ENCODE data around the gene PEX6.

- TF ChIP-seq EZH2 (IDR thresholded peaks at IDR 0.05; ENCODE audit: borderline replicate concordance, low read length): no peak
- TF ChIP-seq, protein P1, sequence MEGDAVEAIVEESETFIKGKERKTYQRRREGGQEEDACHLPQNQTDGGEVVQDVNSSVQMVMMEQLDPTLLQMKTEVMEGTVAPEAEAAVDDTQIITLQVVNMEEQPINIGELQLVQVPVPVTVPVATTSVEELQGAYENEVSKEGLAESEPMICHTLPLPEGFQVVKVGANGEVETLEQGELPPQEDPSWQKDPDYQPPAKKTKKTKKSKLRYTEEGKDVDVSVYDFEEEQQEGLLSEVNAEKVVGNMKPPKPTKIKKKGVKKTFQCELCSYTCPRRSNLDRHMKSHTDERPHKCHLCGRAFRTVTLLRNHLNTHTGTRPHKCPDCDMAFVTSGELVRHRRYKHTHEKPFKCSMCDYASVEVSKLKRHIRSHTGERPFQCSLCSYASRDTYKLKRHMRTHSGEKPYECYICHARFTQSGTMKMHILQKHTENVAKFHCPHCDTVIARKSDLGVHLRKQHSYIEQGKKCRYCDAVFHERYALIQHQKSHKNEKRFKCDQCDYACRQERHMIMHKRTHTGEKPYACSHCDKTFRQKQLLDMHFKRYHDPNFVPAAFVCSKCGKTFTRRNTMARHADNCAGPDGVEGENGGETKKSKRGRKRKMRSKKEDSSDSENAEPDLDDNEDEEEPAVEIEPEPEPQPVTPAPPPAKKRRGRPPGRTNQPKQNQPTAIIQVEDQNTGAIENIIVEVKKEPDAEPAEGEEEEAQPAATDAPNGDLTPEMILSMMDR (conservative IDR thresholded peaks at IDR 0.05 in 1 of 2, IDR thresholded peaks at IDR 0.05 in 1 of 2; ENCODE audit: extremely low read depth in 1 of 2, insufficient read depth in 1 of 2, low read depth in 1 of 2, low read length in 2 of 2): no peak
These were observed 41.2 kb downstream of the PEX6 start for GRCh38 chr6:42937548-42938427.
